MM.1S (cell line): ENCODE data around the gene PRRG4.
"Not testable (repeated sequence)": the region's sequence is repeated elsewhere in the genome, so short reads cannot be mapped to it uniquely, and the experiment has no call there.

Experiments
- DNase-seq: peaks from one replicate; pipeline ENCODE4 v3.0.0-alpha.2; 2015
- H2AFZ ChIP-seq: fragments of 300-600 bp; sonication (generic); 2 replicates; pipeline ENCODE4 v1.6.0; 2016; ENCODE audit warnings: antibody characterized with exemption, low read length
- H3F3A ChIP-seq: fragments of 300-600 bp; sonication (generic); 2 replicates; pipeline ENCODE4 v1.6.1; 2016; ENCODE audit warnings: mild to moderate bottlenecking, antibody characterized with exemption, low read length, moderate library complexity, mixed read lengths; ENCODE audit not compliant: insufficient read depth
- H3K27ac ChIP-seq: fragments of 300-600 bp; sonication (generic); 2 replicates; pipeline ENCODE4 v1.5.1; 2016; ENCODE audit warnings: mild to moderate bottlenecking, low read length
- H3K27me3 ChIP-seq: fragments of 300-600 bp; sonication (generic); replicated peaks from 2 replicates; pipeline ENCODE4 v1.6.0; 2016; ENCODE audit warnings: low read length; ENCODE audit not compliant: insufficient read depth
- H3K36me3 ChIP-seq: fragments of 300-600 bp; sonication (generic); replicated peaks from 2 replicates; pipeline ENCODE4 v1.6.1; 2016; ENCODE audit warnings: mild to moderate bottlenecking, low read length, mixed read lengths; ENCODE audit not compliant: insufficient read depth
- H3K4me1 ChIP-seq: fragments of 300-600 bp; sonication (generic); 2 replicates; pipeline ENCODE4 v1.6.1; 2016; ENCODE audit warnings: low read length, mixed read lengths
- H3K4me2 ChIP-seq: fragments of 300-600 bp; sonication (generic); 2 replicates; pipeline ENCODE4 v1.6.0; 2016; ENCODE audit warnings: low read depth, low read length
- H3K4me3 ChIP-seq: fragments of 300-600 bp; sonication (generic); 2 replicates; pipeline ENCODE4 v1.5.1; 2016; ENCODE audit warnings: low read length, mixed read lengths
- H3K79me2 ChIP-seq: fragments of 300-600 bp; sonication (generic); 2 replicates; pipeline ENCODE4 v1.6.1; 2016; ENCODE audit warnings: mixed run types, low read length, mixed read lengths
- H3K9ac ChIP-seq: fragments of 300-600 bp; sonication (generic); 2 replicates; pipeline ENCODE4 v1.6.1; 2016; ENCODE audit warnings: low read length, mixed read lengths
- H3K9me2 ChIP-seq: fragments of 300-600 bp; sonication (generic); replicated peaks from 2 replicates; pipeline ENCODE4 v1.6.1; 2016; ENCODE audit warnings: mild to moderate bottlenecking, low read length, mixed read lengths; ENCODE audit not compliant: insufficient read depth
- H3K9me3 ChIP-seq: fragments of 300-600 bp; sonication (generic); replicated peaks from 2 replicates; pipeline ENCODE4 v1.6.1; 2016; ENCODE audit warnings: mild to moderate bottlenecking, low read length, mixed read lengths; ENCODE audit not compliant: insufficient read depth
- H4K20me1 ChIP-seq: fragments of 300-600 bp; sonication (generic); 2 replicates; pipeline ENCODE4 v1.6.1; 2016; ENCODE audit warnings: mild to moderate bottlenecking, low read length, moderate library complexity, mixed read lengths; ENCODE audit not compliant: insufficient read depth
- CTCF ChIP-seq: fragments of 300-600 bp; sonication (generic); IDR thresholded peaks from 2 replicates; pipeline ENCODE4 v1.5.1; 2016; ENCODE audit warnings: antibody characterized with exemption, low read length, mixed read lengths
- EZH2 ChIP-seq: fragments of 300-600 bp; sonication (generic); optimal IDR thresholded peaks from 2 replicates; pipeline ENCODE3; 2017; ENCODE audit warnings: low read depth, mild to moderate bottlenecking, antibody characterized with exemption, low read length, mixed read lengths
- EZH2phosphoT487 ChIP-seq: fragments of 300-600 bp; sonication (generic); IDR thresholded peaks from 2 replicates; pipeline ENCODE4 v1.6.1; 2018; ENCODE audit warnings: antibody characterized with exemption, low read length

Gene PRRG4

GRCh38 chr11:32886180-32886579, 56.5 kb downstream of the PRRG4 start:
- TF ChIP-seq EZH2phosphoT487 (no peak), CTCF (no peak), EZH2 (no peak)
- Histone ChIP-seq H3F3A (no peaks in the 10 kb centered on the region), H3K9me3 (no peaks in the 10 kb centered on the region), H4K20me1 (no peaks in the 10 kb centered on the region), H3K27ac (no peak overlapping the region), H3K27me3 (no peaks in the 10 kb centered on the region), H3K4me1 (no peaks in the 10 kb centered on the region), H3K9ac (no peak overlapping the region), H3K36me3 (no peaks in the 10 kb centered on the region), H3K79me2 (no peaks in the 10 kb centered on the region), H3K4me3 (no peak overlapping the region), H3K9me2 (no peaks in the 10 kb centered on the region), H2AFZ (no peak overlapping the region), H3K4me2 (no peak overlapping the region)
- no peak for DNase-seq

- H3K4me3 ChIP-seq, DNase-seq, H3K4me1 ChIP-seq, H4K20me1 ChIP-seq, H2AFZ ChIP-seq, H3K9me2 ChIP-seq, H3K27ac ChIP-seq, H3K79me2 ChIP-seq, H3K9ac ChIP-seq, H3K9me3 ChIP-seq, H3F3A ChIP-seq, H3K27me3 ChIP-seq, H3K36me3 ChIP-seq, H3K4me2 ChIP-seq: not testable (repeated sequence)
Observed at GRCh38 chr11:32887707-32888383, 58.1 kb downstream of the PRRG4 start.

GRCh38 chr11:32888384-32888710, 58.6 kb downstream of the PRRG4 start:
- not testable (repeated sequence) for H2AFZ ChIP-seq, H3K9ac ChIP-seq, H3K9me2 ChIP-seq, H3K27me3 ChIP-seq, DNase-seq, H3K27ac ChIP-seq, H4K20me1 ChIP-seq, H3K4me3 ChIP-seq, H3K4me2 ChIP-seq, H3K36me3 ChIP-seq, H3K79me2 ChIP-seq, H3K4me1 ChIP-seq, H3F3A ChIP-seq, H3K9me3 ChIP-seq

- no peak overlapping the region for H3K4me3 ChIP-seq
- 0 out of 2 replicates have a peak, but pooled peaks cover 4% of the 10 kb centered on the region for H3K4me1 ChIP-seq
- no peaks in the 10 kb centered on the region for H4K20me1 ChIP-seq
- H3K9me2 ChIP-seq: no peaks in the 10 kb centered on the region
- H3K9ac ChIP-seq: no peak overlapping the region
- no peak for DNase-seq
- H2AFZ ChIP-seq: no peak overlapping the region
- H3F3A ChIP-seq: peaks cover 10% of the 10 kb centered on the region
- H3K36me3 ChIP-seq: no peaks in the 10 kb centered on the region
- peaks cover 7% of the 10 kb centered on the region for H3K79me2 ChIP-seq
- H3K9me3 ChIP-seq: no peaks in the 10 kb centered on the region
- no peak overlapping the region for H3K4me2 ChIP-seq
- no peak overlapping the region for H3K27ac ChIP-seq
- no peaks in the 10 kb centered on the region for H3K27me3 ChIP-seq
- TF ChIP-seq CTCF: no peak
- TF ChIP-seq EZH2phosphoT487: no peak
- no peak for TF ChIP-seq EZH2
Observed at GRCh38 chr11:32888805-32889204, 59.1 kb downstream of the PRRG4 start.
